GM12874 (cell line): ENCODE results near the gene JAG1.

Experiments used
- CTCF ChIP-seq: IDR thresholded peaks from 2 replicates; pipeline ENCODE4 v1.5.1; 2011; ENCODE audit warnings: low read depth, mild to moderate bottlenecking, control low read depth, low read length, moderate library complexity; ENCODE audit not compliant: insufficient read depth

Gene JAG1

GRCh38 chr20:10603378-10603777 lies 70.4 kb downstream of the JAG1 start:
- no peak for TF ChIP-seq CTCF

GRCh38 chr20:10602221-10602871 lies 71.5 kb downstream of the JAG1 start:
- TF ChIP-seq CTCF: no peak

- TF ChIP-seq CTCF: no peak
These were observed 76.2 kb downstream of the JAG1 start for GRCh38 chr20:10597637-10598036.

- no peak for TF ChIP-seq CTCF
These were observed 77.1 kb downstream of the JAG1 start for GRCh38 chr20:10596710-10597121.

- no peak for TF ChIP-seq CTCF
These were observed 77.8 kb downstream of the JAG1 start for GRCh38 chr20:10595985-10596384.

- no peak for TF ChIP-seq CTCF
These were observed 78.5 kb downstream of the JAG1 start for GRCh38 chr20:10595266-10595665.

GRCh38 chr20:10594296-10594868 lies 79.4 kb downstream of the JAG1 start:
- no peak for TF ChIP-seq CTCF
